ENCODE data around the gene COPA. TPM values are rescaled to one million over a fixed set of nuclear protein-coding genes. Genes with fewer than 3 reads are reported as not detected.

Gene COPA
- total RNA-seq, 1 donor from 2014 or later: 211 TPM

DNA sequence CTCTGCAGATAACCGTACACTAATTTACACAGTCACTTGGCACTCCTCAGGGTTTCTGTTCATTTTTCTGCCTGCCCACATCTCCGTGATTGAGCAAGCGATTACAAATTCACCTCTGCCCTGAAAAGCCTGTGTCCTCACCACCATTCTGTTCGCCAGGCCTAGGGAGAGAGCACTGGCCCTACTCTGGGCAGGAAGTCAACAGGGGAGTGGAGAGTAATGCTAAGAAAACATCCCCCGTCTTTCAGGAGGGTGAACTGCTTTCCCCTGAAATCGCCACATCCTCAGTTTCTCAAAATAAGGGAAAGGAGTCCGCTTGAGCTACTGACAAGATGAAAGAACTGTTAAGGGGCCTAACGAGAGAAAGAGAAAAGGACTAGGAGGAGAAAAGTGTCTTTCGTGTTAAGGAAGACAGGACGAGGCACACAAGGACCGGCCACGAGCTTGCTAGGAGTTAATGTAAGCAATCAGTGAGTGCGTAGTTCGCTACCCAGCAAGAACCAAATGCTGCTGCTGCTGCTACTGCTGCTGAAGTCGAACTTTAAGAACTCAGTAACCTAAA is 58.7 kb downstream of the COPA start:
- Histone ChIP-seq H3K36me3 (ENCODE audit: control insufficient read depth in 3 of 3, insufficient read depth in 3 of 3, low read length in 3 of 3) (peaks cover 30 to 34% (median 32%) of the 10 kb centered on the region in 3 donors), H3K4me3 (ENCODE audit: low read length in 3 of 3) (peak overlapping the region; percentile 91 to 98 (median 94)), H3K9me3 (ENCODE audit: control insufficient read depth in 3 of 3, low read length in 3 of 3) (no peaks in the 10 kb centered on the region), H3K27me3 (ENCODE audit: control insufficient read depth in 3 of 3, insufficient read depth in 3 of 3, low read length in 3 of 3) (no peaks in the 10 kb centered on the region), H3K27ac (ENCODE audit: low read depth, low read length) (peak overlapping the region; percentile 74), H3K4me1 (ENCODE audit: control insufficient read depth in 3 of 3, insufficient read depth in 3 of 3, low read length in 3 of 3) (peaks cover 14 to 17% (median 15%) of the 10 kb centered on the region in 3 donors), H3K9ac (ENCODE audit: low read depth in 1 of 3, low read length in 3 of 3) (peak overlapping the region; percentile 89 to 96 (median 94))

DNA sequence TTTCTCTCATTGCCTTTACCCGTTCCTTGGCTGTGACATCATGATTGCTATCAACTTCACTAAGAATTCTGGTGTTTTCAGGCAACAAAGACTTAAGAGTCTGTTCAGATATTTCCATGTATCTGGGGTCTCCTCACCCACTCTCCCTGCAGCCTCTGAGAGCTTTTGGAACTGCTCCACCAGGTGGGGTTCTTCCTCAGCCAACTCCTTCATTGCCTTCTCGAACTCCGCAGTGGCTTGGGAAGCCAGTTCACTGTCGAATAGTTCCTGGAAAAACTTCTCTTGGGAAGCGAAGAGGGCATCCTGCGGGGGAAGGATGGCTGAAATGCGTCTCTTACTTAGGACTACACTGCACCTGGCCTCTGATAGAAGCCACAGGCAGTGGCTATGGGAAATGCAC is 60.2 kb downstream of the COPA start:
- Histone ChIP-seq H3K4me1 (ENCODE audit: control insufficient read depth in 3 of 3, insufficient read depth in 3 of 3, low read length in 3 of 3) (peaks cover 14 to 17% (median 15%) of the 10 kb centered on the region in 3 donors), H3K27ac (ENCODE audit: low read depth, low read length) (no peak overlapping the region), H3K9me3 (ENCODE audit: control insufficient read depth in 3 of 3, low read length in 3 of 3) (no peaks in the 10 kb centered on the region), H3K4me3 (ENCODE audit: low read length in 3 of 3) (no peak overlapping the region), H3K36me3 (ENCODE audit: control insufficient read depth in 3 of 3, insufficient read depth in 3 of 3, low read length in 3 of 3) (peaks cover 38 to 47% (median 46%) of the 10 kb centered on the region in 3 donors), H3K9ac (ENCODE audit: low read depth in 1 of 3, low read length in 3 of 3) (no peak overlapping the region), H3K27me3 (ENCODE audit: control insufficient read depth in 3 of 3, insufficient read depth in 3 of 3, low read length in 3 of 3) (no peaks in the 10 kb centered on the region)

DNA sequence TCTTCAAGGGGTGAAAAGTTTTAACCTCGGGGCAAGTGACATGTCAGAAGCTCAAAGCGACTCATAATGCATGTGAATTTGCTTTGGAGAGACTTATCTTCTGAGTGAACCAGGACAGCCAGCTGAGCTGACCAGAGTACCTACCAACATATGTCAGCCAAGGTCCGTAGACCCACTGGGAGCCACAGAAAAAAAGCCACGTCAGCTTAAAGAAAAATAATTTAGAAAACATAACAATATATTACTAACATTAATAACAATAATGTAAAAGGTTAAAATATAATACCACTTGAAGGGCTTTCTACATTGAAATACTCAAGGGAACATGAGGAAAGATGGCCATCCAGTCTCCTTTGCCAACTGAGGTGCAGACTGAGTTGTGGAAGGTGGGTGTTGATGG is 65.1 kb downstream of the COPA start:
- Histone ChIP-seq H3K4me3 (ENCODE audit: low read length in 3 of 3) (no peak overlapping the region), H3K9me3 (ENCODE audit: control insufficient read depth in 3 of 3, low read length in 3 of 3) (no peaks in the 10 kb centered on the region), H3K27ac (ENCODE audit: low read depth, low read length) (no peak overlapping the region), H3K27me3 (ENCODE audit: control insufficient read depth in 3 of 3, insufficient read depth in 3 of 3, low read length in 3 of 3) (no peaks in the 10 kb centered on the region), H3K9ac (ENCODE audit: low read depth in 1 of 3, low read length in 3 of 3) (no peak overlapping the region), H3K36me3 (ENCODE audit: control insufficient read depth in 3 of 3, insufficient read depth in 3 of 3, low read length in 3 of 3) (peaks cover 42 to 56% (median 55%) of the 10 kb centered on the region in 3 donors), H3K4me1 (ENCODE audit: control insufficient read depth in 3 of 3, insufficient read depth in 3 of 3, low read length in 3 of 3) (no peaks in the 10 kb centered on the region)

DNA sequence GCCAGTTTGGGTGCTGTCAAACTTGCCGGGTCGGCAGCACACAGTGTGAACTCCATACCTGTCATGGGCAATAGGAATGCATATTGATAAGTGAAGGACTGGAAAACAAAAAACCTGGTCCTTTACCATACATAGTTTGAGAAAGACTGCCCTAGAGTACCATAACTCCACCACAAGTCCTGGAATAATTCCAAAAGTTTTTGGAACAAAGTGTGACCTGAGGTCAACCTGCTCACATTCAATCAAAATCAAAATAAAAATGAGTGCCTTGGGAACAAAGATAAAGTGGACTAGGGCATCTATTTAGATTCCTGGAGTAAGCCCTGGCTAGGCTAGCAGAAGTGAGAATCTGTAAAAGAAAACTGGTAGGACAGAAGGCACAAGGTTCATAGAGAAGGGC is 65.7 kb downstream of the COPA start:
- Histone ChIP-seq H3K9me3 (ENCODE audit: control insufficient read depth in 3 of 3, low read length in 3 of 3) (no peaks in the 10 kb centered on the region), H3K4me1 (ENCODE audit: control insufficient read depth in 3 of 3, insufficient read depth in 3 of 3, low read length in 3 of 3) (no peaks in the 10 kb centered on the region), H3K9ac (ENCODE audit: low read depth in 1 of 3, low read length in 3 of 3) (no peak overlapping the region), H3K27ac (ENCODE audit: low read depth, low read length) (no peak overlapping the region), H3K36me3 (ENCODE audit: control insufficient read depth in 3 of 3, insufficient read depth in 3 of 3, low read length in 3 of 3) (peaks cover 37 to 55% (median 54%) of the 10 kb centered on the region in 3 donors), H3K27me3 (ENCODE audit: control insufficient read depth in 3 of 3, insufficient read depth in 3 of 3, low read length in 3 of 3) (no peaks in the 10 kb centered on the region), H3K4me3 (ENCODE audit: low read length in 3 of 3) (no peak overlapping the region)

DNA sequence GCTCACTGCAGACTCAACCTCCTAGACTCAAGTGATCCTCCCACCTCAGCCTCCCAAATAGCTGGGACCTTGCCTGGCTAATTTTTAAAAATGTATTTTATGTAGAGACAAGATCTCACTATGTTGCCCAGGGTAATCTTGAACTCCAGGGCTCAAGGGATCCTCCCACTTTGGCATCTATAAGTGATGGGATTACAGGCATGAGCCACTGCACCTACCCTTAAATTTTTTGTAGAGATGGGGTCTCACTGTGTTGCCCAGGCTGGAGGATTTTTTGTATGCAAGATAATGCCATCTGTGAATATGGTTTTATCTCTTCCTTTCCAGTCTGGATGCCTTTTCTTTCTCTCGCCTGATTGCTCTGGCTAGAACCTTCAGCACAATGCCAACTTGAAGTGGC is 72.0 kb downstream of the COPA start:
- Histone ChIP-seq H3K4me3 (ENCODE audit: low read length in 3 of 3) (no peak overlapping the region), H3K9ac (ENCODE audit: low read depth in 1 of 3, low read length in 3 of 3) (no peak overlapping the region), H3K4me1 (ENCODE audit: control insufficient read depth in 3 of 3, insufficient read depth in 3 of 3, low read length in 3 of 3) (no peaks in the 10 kb centered on the region), H3K36me3 (ENCODE audit: control insufficient read depth in 3 of 3, insufficient read depth in 3 of 3, low read length in 3 of 3) (no peaks in the 10 kb centered on the region), H3K9me3 (ENCODE audit: control insufficient read depth in 3 of 3, low read length in 3 of 3) (no peaks in the 10 kb centered on the region), H3K27me3 (ENCODE audit: control insufficient read depth in 3 of 3, insufficient read depth in 3 of 3, low read length in 3 of 3) (no peaks in the 10 kb centered on the region), H3K27ac (ENCODE audit: low read depth, low read length) (no peak overlapping the region)

DNA sequence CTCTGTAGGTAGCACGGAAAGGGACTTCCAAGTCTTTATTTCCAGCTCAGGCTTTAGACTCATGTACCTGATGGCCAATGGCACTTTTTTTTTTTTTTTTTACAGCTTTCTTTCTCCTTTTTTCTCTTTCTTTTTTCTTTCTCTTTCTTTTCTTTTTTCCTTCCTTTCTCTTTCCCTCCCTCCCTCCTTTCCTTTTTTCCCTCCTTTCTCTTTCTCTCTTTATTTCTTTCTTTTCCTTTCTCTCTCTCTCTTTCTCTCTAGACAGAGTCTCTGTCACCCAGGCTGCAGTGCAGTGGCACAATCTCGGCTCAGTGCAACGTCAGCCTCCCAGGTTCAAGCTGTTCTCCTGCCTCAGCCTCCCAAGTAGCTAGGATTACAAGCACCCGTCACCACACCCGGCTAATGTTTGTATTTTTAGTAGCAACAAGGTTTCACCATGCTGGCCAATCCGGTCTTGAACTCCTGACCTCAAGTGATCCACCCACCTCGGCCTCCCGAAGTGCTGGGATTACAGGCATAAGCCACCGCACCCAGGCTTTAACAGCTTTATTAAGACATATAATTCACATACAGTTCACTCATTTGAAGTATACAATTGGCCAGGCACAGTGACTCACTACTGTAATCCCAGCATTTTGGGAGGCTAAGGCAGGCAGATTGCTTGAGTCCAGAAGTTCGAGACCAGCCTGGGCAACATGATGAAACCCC is 75.6 kb downstream of the COPA start:
- H3K4me3 ChIP-seq (ENCODE audit: low read length in 3 of 3): no peak overlapping the region
- no peak overlapping the region for H3K9ac ChIP-seq (ENCODE audit: low read depth in 1 of 3, low read length in 3 of 3)
- no peak overlapping the region for H3K27ac ChIP-seq (ENCODE audit: low read depth, low read length)
- peaks cover 0 to 6% (median 5%) of the 10 kb centered on the region in 3 donors for H3K4me1 ChIP-seq (ENCODE audit: control insufficient read depth in 3 of 3, insufficient read depth in 3 of 3, low read length in 3 of 3)
- no peaks in the 10 kb centered on the region for H3K36me3 ChIP-seq (ENCODE audit: control insufficient read depth in 3 of 3, insufficient read depth in 3 of 3, low read length in 3 of 3)
- H3K9me3 ChIP-seq (ENCODE audit: control insufficient read depth in 3 of 3, low read length in 3 of 3): no peaks in the 10 kb centered on the region
- no peaks in the 10 kb centered on the region for H3K27me3 ChIP-seq (ENCODE audit: control insufficient read depth in 3 of 3, insufficient read depth in 3 of 3, low read length in 3 of 3)

DNA sequence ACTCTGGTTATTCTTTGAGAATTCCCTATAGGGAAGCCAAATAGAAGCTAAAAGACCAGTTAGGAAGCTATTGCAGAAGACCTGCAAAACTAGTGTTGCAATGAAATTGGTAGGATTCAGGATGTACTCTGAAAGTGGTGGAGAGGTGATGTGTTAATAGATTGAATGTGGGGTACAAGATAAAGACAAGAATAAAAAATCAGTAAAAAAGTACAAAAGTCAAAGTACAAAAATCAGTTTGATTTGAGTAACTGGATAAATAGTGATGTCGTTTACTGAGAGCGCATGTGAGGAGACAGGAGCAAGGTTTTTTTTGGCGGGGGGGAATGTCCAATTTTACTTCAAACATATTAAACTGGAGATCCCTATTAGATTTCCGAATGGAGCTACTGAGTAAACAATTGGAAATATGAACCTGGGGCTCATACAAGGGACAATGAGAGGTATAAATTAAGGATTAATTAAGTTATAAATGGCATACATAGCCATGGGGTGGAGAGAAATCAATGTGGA is 78.2 kb downstream of the COPA start:
- Histone ChIP-seq H3K9me3 (ENCODE audit: control insufficient read depth in 3 of 3, low read length in 3 of 3) (no peaks in the 10 kb centered on the region), H3K36me3 (ENCODE audit: control insufficient read depth in 3 of 3, insufficient read depth in 3 of 3, low read length in 3 of 3) (no peaks in the 10 kb centered on the region), H3K4me1 (ENCODE audit: control insufficient read depth in 3 of 3, insufficient read depth in 3 of 3, low read length in 3 of 3) (peaks cover 7 to 26% (median 21%) of the 10 kb centered on the region in 3 donors), H3K27me3 (ENCODE audit: control insufficient read depth in 3 of 3, insufficient read depth in 3 of 3, low read length in 3 of 3) (no peaks in the 10 kb centered on the region), H3K9ac (ENCODE audit: low read depth in 1 of 3, low read length in 3 of 3) (no peak overlapping the region), H3K4me3 (ENCODE audit: low read length in 3 of 3) (no peak overlapping the region), H3K27ac (ENCODE audit: low read depth, low read length) (no peak overlapping the region)

DNA sequence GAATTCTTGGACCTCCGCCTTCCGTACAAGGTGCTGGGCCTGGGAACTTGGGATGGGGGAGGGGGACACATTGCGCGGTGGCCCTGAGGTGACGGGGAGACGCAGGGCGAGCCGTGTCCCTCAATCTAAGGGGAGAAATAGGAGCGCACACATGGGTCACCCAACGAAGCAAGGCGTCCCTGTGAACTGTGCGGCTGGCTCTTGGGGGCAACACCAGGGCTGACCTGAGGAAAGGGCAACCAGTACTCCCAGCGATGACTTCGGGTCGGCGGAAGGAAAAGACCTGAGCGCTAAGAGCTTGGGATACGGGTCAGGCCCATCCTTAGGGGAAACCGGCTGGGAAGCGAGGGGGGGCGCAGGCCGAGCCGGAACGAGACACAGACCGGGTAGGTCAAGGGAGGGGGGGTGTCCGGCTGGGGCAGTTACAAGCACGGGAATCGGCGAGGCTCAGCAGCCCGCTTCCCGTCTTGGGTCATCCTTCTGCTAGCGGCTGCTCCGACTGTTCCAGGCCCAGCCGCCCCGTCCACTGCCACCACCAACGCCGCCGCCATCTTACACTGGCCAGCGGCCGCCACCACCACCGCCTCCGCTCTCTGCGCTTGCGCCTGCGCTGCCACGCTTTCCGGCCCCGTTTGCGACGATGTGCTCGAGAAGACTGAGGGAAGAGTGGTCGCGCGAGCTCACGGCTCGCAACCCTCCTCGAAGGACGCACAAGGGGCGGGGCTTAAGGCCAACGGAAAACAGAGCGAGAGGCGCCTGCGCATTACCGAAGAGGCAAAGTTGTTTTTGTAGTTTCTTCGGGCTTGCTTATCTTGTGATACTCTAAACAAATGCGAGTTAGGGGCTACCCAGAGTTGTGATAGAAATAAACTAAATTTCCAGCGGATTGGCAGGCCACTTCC is 80.9 kb downstream of the COPA start, which contains the start of gene DCAF8:
DCAF8 (minus strand) TSS at position 657 of the 902 bp plus-strand sequence. CDS start 18,541 bp downstream, outside the sequence.
- Histone ChIP-seq H3K9ac (ENCODE audit: low read depth in 1 of 3, low read length in 3 of 3) (peak within 1 kb of the TSS; percentile 100), H3K27ac (ENCODE audit: low read depth, low read length) (peak within 1 kb of the TSS; percentile 100), H3K9me3 (ENCODE audit: control insufficient read depth in 3 of 3, low read length in 3 of 3) (no peaks in the 10 kb centered on the region), H3K4me3 (ENCODE audit: low read length in 3 of 3) (peak within 1 kb of the TSS; percentile 97 to 100 (median 99)), H3K36me3 (ENCODE audit: control insufficient read depth in 3 of 3, insufficient read depth in 3 of 3, low read length in 3 of 3) (no peaks in the 10 kb centered on the region), H3K27me3 (ENCODE audit: control insufficient read depth in 3 of 3, insufficient read depth in 3 of 3, low read length in 3 of 3) (no peaks in the 10 kb centered on the region), H3K4me1 (ENCODE audit: control insufficient read depth in 3 of 3, insufficient read depth in 3 of 3, low read length in 3 of 3) (peaks cover 23 to 51% (median 37%) of the 10 kb centered on the region in 3 donors)

DNA sequence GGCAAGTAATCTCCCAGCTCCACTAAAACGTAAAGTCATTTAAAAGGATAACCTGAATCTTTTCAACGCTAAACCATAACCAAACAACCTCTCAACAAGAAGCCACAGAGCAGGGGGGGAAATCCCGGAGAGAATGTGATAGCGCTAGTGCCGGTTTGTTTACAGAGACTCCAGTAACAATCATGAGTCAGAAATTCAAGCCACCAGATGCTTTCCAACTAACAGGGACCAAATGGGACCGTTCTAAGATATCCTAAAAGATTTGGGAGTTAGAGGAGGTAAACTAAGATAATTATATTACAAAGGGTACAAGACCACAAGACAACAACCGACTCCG is 81.5 kb downstream of the COPA start:
- Histone ChIP-seq H3K9ac (ENCODE audit: low read depth in 1 of 3, low read length in 3 of 3) (peak overlapping the region; percentile 100), H3K36me3 (ENCODE audit: control insufficient read depth in 3 of 3, insufficient read depth in 3 of 3, low read length in 3 of 3) (no peaks in the 10 kb centered on the region), H3K27me3 (ENCODE audit: control insufficient read depth in 3 of 3, insufficient read depth in 3 of 3, low read length in 3 of 3) (no peaks in the 10 kb centered on the region), H3K4me3 (ENCODE audit: low read length in 3 of 3) (peak overlapping the region; percentile 97 to 100 (median 99)), H3K4me1 (ENCODE audit: control insufficient read depth in 3 of 3, insufficient read depth in 3 of 3, low read length in 3 of 3) (peaks cover 23 to 52% (median 38%) of the 10 kb centered on the region in 3 donors), H3K9me3 (ENCODE audit: control insufficient read depth in 3 of 3, low read length in 3 of 3) (no peaks in the 10 kb centered on the region), H3K27ac (ENCODE audit: low read depth, low read length) (peak overlapping the region; percentile 100)
